Thyroid gland (tissue), 4 donors: ENCODE measurements around the gene WDR6.

Experiments used
- CTCF ChIP-seq, 6 experiments: fragments of 200-600 bp in 3 of 6; fragments of 450-650 bp in 3 of 6; sonication (generic) in 3 of 6; IDR thresholded peaks; one replicate each; pipeline ENCODE4 v1.5.1; 2016 to 2019; ENCODE audit warnings: antibody characterized with exemption in 6 of 6, mild to moderate bottlenecking in 2 of 6, inconsistent platforms in 1 of 6, moderate library complexity in 1 of 6
- POLR2A ChIP-seq, 2 donors: fragments of 450-650 bp; IDR thresholded peaks; one replicate each; pipeline ENCODE4 v1.6.1; 2017; ENCODE audit warnings: antibody characterized with exemption in 2 of 2, mild to moderate bottlenecking in 2 of 2, moderate library complexity in 1 of 2

GRCh38 chr3:49029563-49029884, 22.3 kb downstream of the WDR6 start:
- peak in 1 of 6 experiments; percentile 10 for TF ChIP-seq CTCF (IDR thresholded peaks at IDR 0.05)
- TF ChIP-seq POLR2A (IDR thresholded peaks at IDR 0.05): no peak
